HG02642 (cell line): Measurements from ENCODE around the gene TCF25.
"Not testable (repeated sequence)": the region's sequence is repeated elsewhere in the genome, so short reads cannot be mapped to it uniquely, and the experiment has no call there.

ENCODE experiments used
- ATAC-seq: cut with Tn5 transposase; IDR thresholded peaks from one replicate; pipeline ENCODE4 v1.9.1; 2021; ENCODE audit warnings: mild to moderate bottlenecking; ENCODE audit not compliant: unreplicated experiment, poor library complexity

Gene TCF25, protein sequence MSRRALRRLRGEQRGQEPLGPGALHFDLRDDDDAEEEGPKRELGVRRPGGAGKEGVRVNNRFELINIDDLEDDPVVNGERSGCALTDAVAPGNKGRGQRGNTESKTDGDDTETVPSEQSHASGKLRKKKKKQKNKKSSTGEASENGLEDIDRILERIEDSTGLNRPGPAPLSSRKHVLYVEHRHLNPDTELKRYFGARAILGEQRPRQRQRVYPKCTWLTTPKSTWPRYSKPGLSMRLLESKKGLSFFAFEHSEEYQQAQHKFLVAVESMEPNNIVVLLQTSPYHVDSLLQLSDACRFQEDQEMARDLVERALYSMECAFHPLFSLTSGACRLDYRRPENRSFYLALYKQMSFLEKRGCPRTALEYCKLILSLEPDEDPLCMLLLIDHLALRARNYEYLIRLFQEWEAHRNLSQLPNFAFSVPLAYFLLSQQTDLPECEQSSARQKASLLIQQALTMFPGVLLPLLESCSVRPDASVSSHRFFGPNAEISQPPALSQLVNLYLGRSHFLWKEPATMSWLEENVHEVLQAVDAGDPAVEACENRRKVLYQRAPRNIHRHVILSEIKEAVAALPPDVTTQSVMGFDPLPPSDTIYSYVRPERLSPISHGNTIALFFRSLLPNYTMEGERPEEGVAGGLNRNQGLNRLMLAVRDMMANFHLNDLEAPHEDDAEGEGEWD

DNA sequence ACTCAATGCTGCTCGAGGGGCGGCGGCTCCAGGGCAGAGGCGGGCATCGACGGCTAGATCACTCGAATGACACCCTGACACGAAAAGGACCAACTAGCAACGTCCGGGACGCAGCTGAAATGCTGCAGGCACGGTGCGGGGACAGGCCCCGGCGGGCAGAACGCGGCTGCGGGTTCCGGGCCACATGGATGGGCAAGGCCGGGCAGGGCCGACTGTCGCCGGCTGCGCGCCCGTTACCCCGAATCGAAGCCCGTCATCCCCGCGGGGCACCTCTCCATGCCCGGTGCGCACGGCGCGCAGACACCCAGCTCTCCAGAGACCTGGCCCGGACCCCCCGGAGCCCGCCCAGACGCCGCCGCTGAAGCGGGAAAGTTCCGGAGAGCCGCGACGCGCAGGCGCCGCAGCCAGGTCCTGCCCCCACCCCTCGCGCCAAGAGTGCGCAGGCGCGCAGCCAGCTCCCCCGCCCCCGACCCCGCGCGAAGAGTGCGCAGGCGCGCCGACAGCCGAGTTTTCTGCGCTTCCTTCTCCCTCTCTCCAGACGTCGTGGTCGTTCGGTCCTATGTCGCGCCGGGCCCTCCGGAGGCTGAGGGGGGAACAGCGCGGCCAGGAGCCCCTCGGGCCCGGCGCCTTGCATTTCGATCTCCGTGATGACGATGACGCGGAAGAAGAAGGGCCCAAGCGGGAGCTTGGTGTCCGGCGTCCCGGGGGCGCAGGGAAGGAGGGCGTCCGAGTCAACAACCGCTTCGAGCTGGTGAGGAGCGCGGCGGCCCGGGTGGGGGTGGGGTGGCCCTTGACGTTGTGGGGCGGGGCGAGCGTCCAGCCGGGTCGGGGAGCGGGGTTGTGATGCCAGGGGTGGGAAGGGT lies at the start of gene TCF25:
Gene TCF25, plus strand, starts transcription at position 484 of the 863 bp plus-strand sequence. Its CDS starts 76 bp downstream, at position 560.
- peak; percentile 48 for ATAC-seq

DNA sequence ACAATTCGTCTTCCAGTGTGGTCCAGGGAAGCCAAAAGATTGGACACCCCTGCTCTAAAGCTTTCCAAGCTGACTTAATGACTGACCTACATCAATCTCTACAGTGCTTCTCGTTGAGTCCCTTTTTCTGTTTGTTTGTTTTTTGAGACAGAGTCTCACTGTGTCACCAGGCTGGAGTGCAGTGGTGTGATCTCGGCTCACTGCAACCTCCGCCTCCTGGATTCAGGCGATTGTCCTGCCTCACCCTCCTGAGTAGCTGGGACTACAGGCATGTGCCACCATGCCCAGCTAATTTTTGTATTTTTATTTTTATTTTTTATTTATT lies 49.6 kb upstream of the TCF25 start:
- not testable (repeated sequence) for ATAC-seq

DNA sequence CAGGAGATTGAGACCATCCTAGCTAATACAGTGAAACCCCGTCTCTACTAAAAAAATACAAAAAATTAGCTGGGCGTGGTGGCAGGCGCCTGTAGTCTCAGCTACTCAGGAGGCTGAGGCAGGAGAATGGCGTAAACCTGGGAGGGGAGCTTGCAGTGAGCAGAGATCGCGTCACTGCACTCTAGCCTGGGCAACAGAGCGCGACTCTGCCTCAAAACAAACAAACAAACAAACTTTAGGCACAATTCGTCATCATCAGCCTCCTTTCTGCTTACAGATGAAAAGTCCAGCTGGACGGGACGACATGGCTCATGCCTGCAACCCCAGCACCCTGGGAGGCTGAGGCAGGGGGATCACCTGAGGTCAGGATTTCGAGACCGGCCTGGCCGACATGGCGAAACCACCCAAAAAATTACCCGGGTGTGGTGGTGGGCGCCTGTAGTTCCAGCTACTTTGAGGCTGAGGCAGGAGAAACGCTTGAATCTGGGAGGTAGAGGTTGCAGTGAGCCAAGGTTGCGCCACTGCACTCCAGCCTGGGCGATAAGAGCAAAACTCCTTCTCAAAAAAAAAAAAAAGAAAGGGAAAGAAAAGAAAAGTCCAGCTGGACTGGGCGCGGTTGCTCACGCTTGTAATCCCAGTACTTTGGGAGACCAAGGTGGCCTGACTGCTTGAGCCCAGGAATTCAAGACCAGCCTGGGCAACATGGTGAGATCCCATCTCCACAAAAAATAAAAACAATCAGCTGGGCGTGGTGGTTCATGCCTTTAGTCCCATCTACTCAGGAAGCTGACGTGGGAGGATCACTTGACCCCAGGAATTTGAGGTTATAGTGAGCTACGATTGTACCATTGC lies 46.6 kb upstream of the TCF25 start:
- ATAC-seq, result no peak

DNA sequence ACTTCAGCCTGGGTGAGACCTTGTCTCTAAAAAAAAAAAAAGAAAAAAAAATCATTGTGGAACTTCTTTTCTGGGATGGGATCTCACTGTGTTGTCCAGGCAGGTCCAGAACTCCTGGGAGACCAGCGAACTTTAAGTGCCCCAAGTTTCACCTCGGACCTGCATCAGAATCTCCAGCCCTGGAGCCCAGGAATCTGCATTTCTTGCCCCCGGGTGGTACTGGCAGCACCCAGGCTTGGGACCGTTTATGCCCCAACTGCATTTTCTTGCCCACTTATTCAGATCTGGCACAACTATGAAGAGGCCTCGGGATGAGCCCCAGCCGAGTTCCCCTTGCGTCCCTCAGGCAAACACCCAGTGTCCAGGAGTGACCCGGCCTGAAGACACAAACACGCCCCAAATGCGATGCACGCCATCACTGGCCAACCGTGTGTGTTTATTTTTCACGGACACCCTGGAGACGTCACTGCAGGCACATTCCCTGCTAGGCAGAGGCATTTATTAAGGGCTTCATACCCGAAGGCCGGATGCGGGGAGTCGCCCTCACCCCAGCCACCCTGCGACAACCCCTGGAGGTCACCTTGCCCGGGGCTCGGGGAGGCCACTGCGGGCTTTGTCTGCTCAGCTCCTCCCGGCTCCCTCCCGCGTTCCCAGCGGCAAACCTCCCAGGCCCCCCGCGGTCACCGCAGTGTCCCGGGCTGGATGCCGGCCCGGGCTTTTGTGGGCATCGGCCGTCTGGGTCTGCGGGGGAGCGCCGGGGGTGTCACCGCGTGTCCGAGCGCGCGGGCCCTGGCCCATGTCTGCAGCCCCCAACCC lies 45.8 kb upstream of the TCF25 start:
- ATAC-seq, result no peak

DNA sequence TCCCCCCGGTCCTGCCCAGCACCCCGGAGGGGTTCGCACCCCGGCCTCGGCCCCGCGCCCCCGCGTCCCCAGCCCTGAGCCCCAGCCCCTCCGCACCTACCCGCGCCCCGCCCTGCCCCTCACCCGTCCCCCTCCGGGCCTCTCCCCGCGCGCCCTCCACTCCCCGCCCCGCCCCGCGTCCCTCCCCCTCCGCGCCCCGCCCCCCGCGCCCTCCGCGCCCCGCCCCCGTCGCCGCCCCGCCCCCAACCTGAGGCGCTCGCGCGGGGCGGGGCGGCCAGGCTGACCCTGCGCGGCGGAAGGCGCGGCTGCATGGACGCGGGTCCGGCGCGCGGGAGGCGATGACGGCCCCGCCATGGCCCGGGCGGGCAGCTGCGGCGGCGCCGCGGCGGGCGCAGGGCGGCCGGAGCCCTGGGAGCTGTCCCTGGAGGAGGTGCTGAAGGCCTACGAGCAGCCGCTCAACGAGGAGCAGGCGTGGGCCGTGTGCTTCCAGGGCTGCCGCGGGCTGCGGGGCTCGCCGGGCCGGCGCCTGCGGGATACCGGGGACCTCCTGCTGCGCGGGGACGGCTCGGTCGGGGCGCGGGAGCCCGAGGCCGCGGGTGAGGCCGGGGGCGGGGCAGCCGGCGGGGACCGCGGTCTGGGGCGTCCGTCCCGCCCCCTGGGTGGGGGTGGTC lies 45.1 kb upstream of the TCF25 start, which contains the start of gene SPIRE2:
Gene SPIRE2, plus strand, starts transcription at position 277 of the 671 bp plus-strand sequence. Its CDS starts 76 bp downstream, at position 353.
- ATAC-seq, result no peak

DNA sequence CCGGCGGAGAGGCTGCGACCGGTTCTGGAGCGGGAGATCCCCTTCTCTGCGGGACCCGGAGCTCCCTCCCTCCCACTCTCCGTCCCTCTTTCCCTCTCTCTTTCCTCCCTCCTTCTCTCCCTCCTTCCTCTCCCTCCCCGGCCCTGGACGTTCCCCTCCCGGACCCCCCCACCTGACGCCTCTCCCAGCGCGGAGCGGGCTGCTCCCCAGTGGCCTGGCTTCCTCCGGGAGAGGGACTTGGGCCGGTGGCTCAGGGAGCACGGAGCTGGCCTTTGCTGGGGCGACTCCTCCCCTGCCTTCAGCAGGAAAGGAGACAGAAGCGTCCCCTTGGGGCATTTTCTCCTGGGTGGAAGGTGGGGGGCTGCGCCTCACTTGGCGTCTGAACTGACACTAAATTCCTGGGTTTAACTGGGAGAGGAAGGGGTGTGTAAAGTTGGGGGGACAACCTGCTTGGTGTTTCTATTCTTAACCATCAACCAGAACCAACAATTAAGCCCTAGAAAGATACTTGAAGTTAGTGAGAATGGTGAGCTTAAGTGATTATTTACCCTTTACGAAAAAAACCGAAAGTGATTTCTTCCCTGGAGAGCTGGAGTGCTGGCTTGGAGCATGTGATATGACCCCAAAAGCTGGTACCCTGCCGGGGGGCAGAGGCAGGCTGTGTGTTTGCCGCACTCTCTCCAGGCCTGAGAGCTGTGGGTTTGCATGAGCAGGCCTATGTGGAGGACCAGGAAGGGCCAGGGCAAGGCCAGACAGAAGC lies 44.3 kb upstream of the TCF25 start:
- no peak for ATAC-seq

DNA sequence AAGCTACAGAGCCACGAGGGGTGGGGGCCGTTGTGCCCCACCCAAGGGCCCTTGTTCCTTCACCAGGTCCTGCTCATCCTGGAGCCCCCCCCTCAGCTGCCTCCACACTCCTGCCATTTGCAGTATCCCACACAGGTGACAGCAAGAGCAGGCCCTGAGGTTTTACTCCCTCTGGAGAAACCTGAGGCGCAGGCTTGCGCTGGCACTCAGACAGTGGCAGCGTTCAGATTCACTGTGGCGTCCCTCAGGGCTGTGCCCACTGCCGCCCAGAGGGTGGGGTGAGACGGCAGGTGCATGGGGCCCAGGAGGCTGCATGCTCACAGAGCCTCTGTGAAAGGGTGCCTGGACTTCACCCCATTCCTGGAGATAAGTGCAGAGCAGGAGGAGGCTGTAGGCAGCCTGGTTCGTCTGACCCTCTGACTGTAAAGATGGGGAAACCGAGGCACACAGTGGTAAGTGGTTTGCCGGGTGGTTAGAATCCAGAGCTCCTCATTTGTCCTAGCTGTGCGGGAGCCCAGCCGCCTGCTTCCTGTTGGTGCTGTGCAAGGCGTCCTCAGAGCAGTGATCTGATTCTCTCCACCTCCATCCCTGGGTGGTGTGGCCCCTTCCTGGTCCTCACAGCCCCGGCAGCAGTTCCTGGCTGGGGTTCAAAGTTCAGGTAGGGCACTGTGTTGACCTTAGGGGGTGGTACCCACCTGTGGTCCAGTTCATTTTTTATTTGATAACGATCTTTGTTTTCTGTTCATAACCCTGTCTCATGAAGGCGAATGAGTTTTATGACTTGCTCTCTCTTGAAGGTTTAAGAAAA lies 43.6 kb upstream of the TCF25 start:
- no peak for ATAC-seq

DNA sequence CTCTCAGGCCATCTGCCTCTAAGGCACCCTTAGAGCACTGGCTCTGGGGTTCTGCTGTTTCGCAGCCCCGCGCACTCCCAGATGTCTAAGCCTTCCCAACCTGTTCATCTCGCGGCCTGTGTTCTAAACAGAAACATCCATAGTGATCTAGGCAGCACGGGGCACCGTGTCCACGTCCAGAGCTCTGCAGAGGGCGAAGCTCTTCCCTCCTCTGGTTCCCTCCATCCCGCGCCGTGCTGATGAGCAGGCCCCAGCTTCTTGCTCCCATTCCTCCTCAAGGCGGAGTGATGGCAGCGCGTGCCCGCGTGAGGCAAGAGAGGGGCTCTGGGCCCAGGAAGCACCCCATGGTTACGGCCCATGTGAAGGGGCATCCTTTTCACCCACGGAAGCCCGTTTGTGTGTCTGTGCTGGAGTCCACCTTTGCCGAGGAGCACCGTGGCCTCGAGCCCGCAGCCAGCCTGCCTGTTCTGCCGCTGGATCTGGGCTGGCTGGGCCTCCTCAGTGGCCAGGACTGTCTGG lies 41.5 kb upstream of the TCF25 start:
- ATAC-seq, result no peak

DNA sequence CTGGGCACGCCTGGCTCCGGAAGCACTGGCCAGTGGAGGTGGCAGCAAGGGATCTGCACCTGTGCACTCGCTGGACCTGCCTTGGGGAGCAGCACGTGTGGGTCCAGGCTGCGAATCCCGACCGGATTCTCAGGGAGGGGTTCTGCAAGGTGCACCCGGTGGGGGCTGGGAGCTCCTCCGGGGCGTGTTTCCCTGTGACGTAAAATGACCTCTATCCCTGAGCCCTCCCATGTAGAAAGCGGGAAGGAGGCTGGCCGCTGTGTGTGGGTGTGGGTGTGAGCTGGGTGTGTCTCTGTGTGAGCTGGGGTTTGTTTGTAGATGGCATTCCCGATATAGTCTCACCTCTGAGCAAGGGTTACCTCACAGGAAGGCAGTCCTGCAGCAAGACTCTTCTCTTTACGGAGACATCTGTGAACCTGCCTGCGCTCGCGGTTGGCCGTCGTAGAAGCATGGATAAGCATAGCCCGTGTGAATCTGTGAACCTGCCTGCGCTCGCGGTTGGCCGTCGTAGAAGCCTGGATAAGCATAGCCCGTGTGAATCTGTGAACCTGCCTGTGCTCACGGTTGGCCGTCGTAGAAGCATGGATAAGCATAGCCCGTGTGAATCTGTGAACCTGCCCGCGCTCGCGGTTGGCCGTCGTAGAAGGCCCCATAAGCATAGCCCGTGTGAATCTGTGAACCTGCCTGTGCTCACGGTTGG lies 39.6 kb upstream of the TCF25 start:
- not testable (repeated sequence) for ATAC-seq

DNA sequence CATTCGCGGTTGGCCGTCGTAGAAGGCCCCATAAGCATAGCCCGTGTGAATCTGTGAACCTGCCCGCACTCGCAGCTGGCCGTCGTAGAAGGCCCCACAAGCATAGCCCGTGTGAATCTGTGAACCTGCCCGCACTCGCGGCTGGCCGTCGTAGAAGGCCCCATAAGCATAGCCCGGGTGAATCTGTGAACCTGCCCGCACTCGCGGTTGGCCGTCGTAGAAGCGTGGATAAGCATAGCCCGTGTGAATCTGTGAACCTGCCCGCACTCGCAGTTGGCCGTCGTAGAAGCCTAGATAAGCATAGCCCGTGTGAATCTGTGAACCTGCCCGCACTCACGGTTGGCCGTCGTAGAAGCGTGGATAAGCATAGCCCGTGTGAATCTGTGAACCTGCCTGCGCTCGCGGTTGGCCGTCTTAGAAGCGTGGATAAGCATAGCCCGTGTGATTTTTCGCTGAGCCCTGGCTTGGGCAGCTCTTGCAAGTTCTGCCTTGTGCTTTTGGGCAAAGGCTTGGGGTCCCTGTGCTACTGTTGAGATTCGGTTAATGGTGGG lies 38.5 kb upstream of the TCF25 start:
- ATAC-seq, result not testable (repeated sequence)

DNA sequence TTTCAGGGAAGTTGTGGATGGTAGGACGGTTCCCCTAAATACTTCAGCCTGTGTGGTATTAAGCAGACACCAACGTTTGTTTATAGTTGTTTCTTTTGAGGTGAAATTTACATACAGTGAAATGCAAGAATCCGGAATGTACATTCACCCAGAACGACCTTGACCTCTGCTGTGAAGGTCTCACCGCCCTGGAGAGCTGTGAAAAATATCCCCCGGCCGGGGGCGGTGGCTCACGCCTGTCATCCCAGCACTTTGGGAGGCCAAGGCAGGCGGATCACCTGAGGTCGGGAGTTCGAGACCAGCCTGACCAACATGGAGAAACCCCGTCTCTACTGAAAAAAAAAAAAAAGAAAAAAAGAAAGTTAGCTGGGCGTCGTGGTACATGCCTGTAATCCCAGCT lies 36.9 kb upstream of the TCF25 start:
- ATAC-seq, result not testable (repeated sequence)

DNA sequence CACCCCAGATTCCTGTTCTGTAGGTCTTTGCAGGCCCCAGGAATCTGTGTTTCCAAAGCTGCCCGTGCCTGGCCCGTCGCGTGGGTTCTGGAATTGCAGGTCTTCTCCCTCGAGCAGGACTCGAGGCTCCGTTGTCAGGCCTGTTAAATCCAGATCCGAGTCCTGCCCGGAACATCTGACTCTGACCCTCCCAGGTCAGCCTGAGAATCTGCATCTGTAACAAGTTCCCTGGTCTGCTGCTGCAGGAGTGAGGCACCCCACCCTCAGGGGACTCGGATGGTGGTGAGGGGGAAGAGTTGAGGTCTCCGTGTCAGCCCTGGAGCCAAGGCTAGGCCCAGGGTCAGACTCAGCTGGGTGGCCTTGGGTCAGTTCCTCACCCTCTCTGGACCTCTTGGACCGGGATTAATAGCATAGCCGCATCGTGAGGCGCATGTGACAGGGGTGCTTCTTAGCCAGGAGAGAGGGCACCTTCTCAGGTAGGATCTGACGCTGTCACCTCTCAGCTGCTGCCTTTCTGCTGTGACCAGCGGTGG lies 36.3 kb upstream of the TCF25 start:
- no peak for ATAC-seq

DNA sequence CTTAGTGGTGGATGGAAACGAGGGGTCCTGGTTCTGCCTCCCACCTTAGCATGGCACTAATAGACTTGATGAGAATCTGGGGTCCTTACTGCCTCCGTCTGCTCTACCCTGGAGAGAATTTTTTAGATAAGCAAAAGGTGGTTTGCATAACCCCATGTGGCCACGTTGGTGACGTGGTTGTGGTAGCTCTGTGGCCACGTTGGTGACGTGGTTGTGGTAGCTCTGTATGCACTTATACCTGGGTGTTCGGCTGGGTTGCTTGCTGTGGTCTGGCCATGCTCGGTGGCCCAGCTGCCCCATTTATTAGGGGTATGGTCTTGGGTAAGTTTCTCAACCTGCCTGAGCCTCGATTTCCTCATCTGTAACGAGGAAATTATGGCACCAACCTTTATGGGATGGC lies 32.1 kb upstream of the TCF25 start:
- no peak for ATAC-seq

DNA sequence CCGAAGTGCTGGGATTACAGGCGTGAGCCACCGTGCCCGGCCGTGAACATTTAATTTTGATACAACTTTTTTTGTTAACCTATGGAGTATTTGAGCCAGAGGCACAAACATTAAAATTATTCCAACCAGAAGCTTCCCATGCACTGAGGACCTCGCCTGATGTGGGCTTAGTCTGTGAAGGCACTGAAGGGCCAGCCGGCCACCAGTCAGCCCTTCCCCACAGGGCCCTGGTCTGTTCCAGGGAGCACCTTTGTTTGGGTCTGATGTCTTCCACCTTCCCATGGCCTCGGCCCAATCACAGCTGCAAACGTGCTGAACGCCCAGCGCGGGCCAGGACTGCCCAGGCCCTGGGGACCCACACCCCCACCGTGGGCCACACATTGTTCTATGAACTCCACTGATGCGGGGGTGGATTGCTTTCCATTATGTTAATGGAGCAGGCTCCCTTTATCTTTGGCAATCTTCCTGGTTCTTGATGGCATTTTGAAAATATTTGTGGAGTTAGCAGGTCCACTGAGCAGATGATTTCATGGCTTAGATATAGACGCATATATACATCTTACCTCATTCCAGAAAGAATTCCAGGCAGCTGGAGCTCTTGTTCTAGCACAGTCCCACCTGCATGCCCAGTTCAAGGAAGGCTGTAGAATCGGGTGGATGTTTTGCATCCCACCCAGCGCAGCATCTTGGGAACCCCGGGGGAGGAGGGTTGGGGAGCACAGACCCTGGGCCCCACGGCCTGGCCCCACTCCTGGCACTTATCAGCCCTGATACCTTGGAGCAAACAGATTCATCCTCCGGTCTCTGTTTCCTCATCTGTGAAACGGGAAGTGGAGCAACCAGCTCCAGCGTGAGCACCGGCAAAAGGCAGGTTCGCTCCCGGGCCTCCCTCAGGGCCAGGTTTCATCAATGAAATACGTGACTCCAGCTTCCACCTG lies 30.7 kb upstream of the TCF25 start:
- no peak for ATAC-seq
